GM21528 (cell line): ENCODE measurements around the gene RORC.

Experiments
- ATAC-seq: cut with Tn5 transposase; IDR thresholded peaks from one replicate; pipeline ENCODE4 v1.9.1; 2021; ENCODE audit warnings: mild to moderate bottlenecking, moderate library complexity; ENCODE audit not compliant: unreplicated experiment, low FRiP score

RORC gene

GRCh38 chr1:151849871-151850270 is 18.3 kb upstream of the RORC start:
- no peak for ATAC-seq

GRCh38 chr1:151849126-151849525 is 17.5 kb upstream of the RORC start:
- no peak for ATAC-seq

GRCh38 chr1:151847867-151848596 is 16.4 kb upstream of the RORC start:
- ATAC-seq, result no peak

GRCh38 chr1:151846686-151847237 is 15.2 kb upstream of the RORC start:
- ATAC-seq, result no peak

GRCh38 chr1:151846062-151846568 is 14.5 kb upstream of the RORC start:
- no peak for ATAC-seq

- ATAC-seq, result no peak
Measured at GRCh38 chr1:151843398-151843797, 11.8 kb upstream of the RORC start.

GRCh38 chr1:151841141-151841540 is 9.5 kb upstream of the RORC start:
- no peak for ATAC-seq

GRCh38 chr1:151840421-151840820 is 8.8 kb upstream of the RORC start:
- ATAC-seq, result no peak

- ATAC-seq, result no peak
Measured at GRCh38 chr1:151839457-151840403, 8.1 kb upstream of the RORC start, which contains the start of gene C2CD4D. TSS of gene C2CD4D (minus strand) at chr1:151839820. CDS start at chr1:151838989, 831 bp downstream.

GRCh38 chr1:151839082-151839412 is 7.4 kb upstream of the RORC start:
- no peak for ATAC-seq

- no peak for ATAC-seq
Measured at GRCh38 chr1:151838222-151839081, 6.8 kb upstream of the RORC start.

- ATAC-seq, result no peak
Measured at GRCh38 chr1:151837884-151838221, 6.3 kb upstream of the RORC start.

GRCh38 chr1:151837197-151837596 is 5.6 kb upstream of the RORC start:
- ATAC-seq, result no peak

GRCh38 chr1:151835596-151835995 is 4.0 kb upstream of the RORC start:
- no peak for ATAC-seq

GRCh38 chr1:151834239-151834638 is 2.6 kb upstream of the RORC start:
- ATAC-seq, result no peak

- no peak for ATAC-seq
Measured at GRCh38 chr1:151833172-151833900, 1.7 kb upstream of the RORC start.

GRCh38 chr1:151832318-151832980 is 847 bp upstream of the RORC start:
- no peak for ATAC-seq

GRCh38 chr1:151831256-151831591 is 378 bp downstream of the RORC start:
- no peak for ATAC-seq

- no peak for ATAC-seq
Measured at GRCh38 chr1:151830055-151830454, 1.5 kb downstream of the RORC start.
